GM21529 (cell line): ENCODE data around the gene SHISA7.
A peak's percentile ranks its signal among the peaks of the same experiment; 100 is the strongest.

Source experiments
- ATAC-seq: cut with Tn5 transposase; IDR thresholded peaks from one replicate; pipeline ENCODE4 v1.9.1; 2021; ENCODE audit not compliant: unreplicated experiment

Gene SHISA7

DNA sequence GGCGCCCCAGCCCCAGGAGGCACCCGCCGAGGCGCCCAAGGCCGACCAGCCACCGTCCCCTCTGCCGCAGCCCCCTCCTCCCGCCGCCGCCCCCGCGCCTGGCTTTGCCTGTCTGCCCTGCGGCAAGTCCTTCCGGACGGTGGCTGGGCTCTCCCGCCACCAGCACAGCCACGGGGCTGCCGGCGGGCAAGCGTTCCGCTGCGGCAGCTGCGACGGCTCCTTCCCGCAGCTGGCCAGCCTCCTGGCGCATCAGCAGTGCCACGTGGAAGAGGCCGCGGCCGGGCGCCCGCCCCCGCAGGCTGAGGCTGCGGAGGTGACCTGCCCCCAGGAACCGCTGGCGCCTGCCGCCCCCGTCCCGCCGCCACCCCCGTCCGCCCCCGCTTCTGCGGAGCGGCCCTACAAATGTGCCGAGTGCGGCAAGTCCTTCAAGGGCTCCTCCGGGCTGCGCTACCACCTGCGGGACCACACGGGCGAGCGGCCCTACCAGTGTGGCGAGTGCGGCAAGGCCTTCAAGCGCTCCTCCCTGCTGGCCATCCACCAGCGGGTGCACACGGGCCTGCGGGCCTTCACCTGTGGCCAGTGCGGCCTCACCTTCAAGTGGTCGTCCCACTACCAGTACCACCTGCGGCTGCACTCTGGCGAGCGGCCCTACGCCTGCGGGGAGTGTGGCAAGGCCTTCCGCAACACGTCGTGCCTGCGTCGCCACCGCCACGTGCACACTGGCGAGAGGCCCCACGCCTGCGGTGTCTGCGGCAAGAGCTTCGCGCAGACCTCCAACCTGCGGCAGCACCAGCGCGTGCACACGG, 39.3 kb upstream of the SHISA7 start:
- ATAC-seq, result no peak

GRCh38 chr19:55481794-55482155, 38.7 kb upstream of the SHISA7 start:
- ATAC-seq, result no peak

DNA sequence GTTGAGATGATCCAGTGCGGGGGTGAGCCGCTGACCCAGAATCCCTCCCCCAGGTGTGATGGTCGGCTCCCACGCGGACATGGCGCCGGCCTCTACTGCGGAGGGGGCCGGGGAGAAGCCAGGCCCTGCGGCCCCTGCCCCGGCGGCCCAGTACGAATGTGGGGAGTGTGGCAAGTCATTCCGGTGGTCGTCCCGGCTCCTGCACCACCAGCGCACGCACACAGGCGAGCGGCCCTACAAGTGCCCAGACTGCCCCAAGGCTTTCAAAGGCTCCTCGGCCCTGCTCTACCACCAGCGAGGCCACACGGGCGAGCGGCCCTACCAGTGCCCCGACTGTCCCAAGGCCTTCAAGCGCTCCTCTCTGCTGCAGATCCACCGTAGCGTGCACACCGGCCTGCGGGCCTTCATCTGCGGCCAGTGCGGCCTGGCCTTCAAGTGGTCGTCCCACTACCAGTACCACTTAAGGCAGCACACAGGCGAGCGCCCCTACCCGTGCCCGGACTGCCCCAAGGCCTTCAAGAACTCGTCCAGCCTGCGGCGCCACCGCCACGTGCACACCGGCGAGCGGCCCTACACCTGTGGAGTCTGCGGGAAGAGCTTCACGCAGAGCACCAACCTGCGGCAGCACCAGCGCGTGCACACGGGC, 38.2 kb upstream of the SHISA7 start:
- ATAC-seq, result no peak

- ATAC-seq, result no peak
Measured at GRCh38 chr19:55479451-55480230, 36.5 kb upstream of the SHISA7 start.

DNA sequence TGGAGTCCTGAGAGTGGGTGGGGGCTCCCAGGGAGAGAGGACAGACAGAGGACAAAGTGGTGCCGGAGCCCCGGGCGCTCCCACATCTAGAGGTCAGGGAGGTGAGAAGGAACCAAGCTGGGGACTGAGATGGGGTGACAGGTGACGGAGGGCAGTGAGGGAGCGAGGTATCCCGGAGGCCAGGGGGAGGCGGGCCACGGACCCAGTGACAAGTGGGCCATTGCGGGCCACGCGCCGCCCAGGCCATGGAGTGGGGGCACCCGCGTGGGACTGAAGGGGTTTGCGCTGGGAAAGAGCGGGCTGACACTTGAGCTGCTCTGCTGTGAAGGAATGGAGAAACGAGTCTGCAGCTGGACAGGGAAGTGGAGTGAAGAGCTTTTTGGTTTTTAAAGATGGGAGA, 35.9 kb upstream of the SHISA7 start:
- no peak for ATAC-seq

- no peak for ATAC-seq
Measured at GRCh38 chr19:55478364-55478763, 35.3 kb upstream of the SHISA7 start.

GRCh38 chr19:55477905-55478304, 34.8 kb upstream of the SHISA7 start:
- ATAC-seq, result no peak

- peak; percentile 83 for ATAC-seq
Measured at GRCh38 chr19:55476100-55476775, 33.1 kb upstream of the SHISA7 start, which contains the start of gene ZNF628. ZNF628 (plus strand) TSS chr19:55476617; CDS start chr19:55479911, 3,294 bp downstream.

GRCh38 chr19:55474269-55475265, 31.5 kb upstream of the SHISA7 start:
- no peak for ATAC-seq

- ATAC-seq, result no peak
Measured at GRCh38 chr19:55473225-55474012, 30.3 kb upstream of the SHISA7 start.

- ATAC-seq, result no peak
Measured at GRCh38 chr19:55472463-55472862, 29.4 kb upstream of the SHISA7 start.

DNA sequence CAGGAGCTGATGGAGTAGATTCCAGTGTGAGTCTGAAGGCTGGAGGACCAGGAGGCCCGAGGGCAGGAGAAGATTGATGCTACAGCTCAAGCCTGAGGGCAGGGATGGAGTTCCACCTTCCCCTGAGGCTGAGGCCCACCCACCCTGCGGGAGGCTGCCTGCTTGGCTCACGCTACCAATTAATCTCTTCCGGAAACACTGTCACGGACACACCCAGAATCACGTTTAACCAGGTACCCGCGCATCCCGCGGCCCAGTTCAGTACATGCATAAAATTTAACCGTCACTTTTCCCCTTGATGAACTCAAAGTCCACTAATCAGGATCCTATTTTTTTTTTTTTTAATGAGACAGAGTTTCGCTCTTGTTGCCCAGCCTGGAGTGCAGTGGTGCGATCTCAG, 28.2 kb upstream of the SHISA7 start:
- no peak for ATAC-seq

GRCh38 chr19:55468054-55468393, 24.9 kb upstream of the SHISA7 start:
- no peak for ATAC-seq

GRCh38 chr19:55467236-55468053, 24.3 kb upstream of the SHISA7 start:
- no peak for ATAC-seq

DNA sequence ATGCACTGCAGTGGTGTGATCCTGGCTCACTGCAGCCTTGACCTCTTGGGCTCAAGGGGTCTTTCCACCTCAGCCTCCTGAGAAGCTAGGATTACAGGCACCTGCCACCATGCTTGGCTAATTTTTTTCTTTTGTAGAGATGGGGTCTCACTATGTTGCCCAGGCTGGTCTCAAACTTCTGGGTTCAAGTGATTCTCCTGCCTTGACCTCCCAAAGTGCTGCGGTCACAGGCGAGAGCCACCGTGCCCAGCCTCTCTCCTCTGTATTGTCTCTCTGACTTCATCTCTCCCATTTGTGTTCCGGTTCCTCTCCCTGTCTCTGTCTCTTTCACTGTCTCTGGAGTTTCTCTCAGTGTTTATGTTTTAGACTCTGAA, 23.1 kb upstream of the SHISA7 start:
- no peak for ATAC-seq

DNA sequence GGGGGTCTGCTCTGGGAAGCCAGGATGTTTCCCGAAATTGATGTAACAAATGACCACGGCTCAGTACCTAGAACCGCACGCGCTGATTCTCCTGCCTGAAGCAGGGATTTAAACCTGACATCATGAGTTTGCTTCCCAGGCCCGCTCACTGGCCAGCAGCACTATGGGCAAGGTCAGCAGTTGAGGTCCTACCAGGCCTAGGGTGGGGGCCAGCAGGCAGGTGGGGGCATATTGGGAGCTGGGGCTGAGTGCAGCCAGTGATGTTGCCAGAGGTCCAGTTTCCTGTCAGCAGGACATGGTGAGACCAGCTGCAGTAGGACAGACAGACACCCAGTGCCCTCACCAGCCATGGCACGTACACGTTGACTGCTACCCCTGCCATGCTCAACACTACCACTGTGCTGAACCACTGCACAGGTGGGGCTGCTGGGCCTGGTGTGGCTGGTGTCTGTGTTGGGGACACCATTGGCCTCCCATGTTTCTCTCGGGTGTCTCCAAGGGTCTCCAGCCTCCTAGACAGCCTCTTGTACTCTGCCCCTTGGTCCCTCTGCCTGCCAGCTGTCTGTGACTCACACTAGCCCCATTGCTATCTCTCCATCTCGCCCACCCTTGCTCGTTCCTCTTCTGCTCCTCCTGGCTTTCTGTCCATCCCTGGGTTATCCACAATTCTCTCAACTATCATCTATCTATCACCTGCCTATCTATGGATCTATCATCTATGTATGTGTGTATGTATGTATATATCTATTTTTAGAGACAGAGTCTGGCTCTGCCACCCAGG, 22.6 kb upstream of the SHISA7 start:
- ATAC-seq, result no peak

DNA sequence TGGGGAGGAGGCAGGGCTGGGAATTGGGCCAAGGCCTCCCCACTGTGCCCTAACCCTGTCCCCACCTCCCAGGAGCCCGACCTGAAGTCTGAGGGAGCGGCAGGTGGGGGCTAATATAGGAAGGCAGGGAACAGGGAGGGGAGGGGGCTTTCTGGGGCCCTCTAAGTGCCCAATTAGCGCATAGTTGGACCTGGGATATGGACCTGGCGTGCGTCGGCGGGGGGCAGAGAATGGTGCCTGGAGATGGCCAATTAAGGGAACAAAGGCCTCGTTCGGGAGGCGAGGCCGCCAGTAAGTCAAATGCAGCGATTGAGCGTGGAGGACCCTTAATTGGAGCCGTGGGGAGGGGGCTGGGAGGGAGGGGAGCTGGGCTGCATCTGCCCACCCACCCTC, 21.6 kb upstream of the SHISA7 start, which contains the start of gene C19orf85:
Gene C19orf85 (minus strand): TSS at position 90 of the 393 bp plus-strand sequence. CDS start 197 bp downstream, outside the sequence.
- ATAC-seq, result no peak
